IMR-90 (cell line): ENCODE measurements around the gene CLDN22. TPM values are rescaled to one million over a fixed set of nuclear protein-coding genes. Genes with fewer than 3 reads are reported as not detected.

ENCODE experiments used
- ATAC-seq: fragments of 200-7000 bp; cut with Tn5 transposase; 2 replicates; pipeline ENCODE4 v1.9.1; 2020; ENCODE audit warnings: low read depth, mild to moderate bottlenecking, moderate library complexity
- BruUV-seq: library from RNA; stranded (reverse); fragments of 400-500 nt; replicated peaks from 2 replicates; lab custom pipeline; 2021; lab: Mats Ljungman, UMichigan
- CTCF ChIA-PET: fragments of 300-600 bp; formaldehyde crosslinking; extraction: SDS; loops from one replicate; lab custom pipeline; 2021; ENCODE audit warnings: antibody characterized with exemption; lab: Yijun Ruan, JAX
- POLR2A ChIA-PET: fragments of 300-600 bp; sonication (Branson Sonifier 250); formaldehyde crosslinking; loops from one replicate; lab custom pipeline; 2022; ENCODE audit warnings: antibody characterized with exemption; ENCODE audit not compliant: unreplicated experiment; lab: Charles Lee
- DNase-seq: peaks from one replicate; pipeline ENCODE4 v3.0.0; 2013
- H2AFZ ChIP-seq: replicated peaks from 2 replicates; pipeline ENCODE3; 2013; ENCODE audit warnings: low read length, mild to moderate bottlenecking; ENCODE audit not compliant: poor library complexity
- H2AK5ac ChIP-seq: 2 replicates; pipeline ENCODE4 v1.6.1; 2013; ENCODE audit warnings: low read depth, low read length, inconsistent platforms
- H2AK9ac ChIP-seq: replicated peaks from 2 replicates; pipeline ENCODE3; 2013; ENCODE audit warnings: mild to moderate bottlenecking, low read depth, low read length, moderate library complexity; ENCODE audit not compliant: poor library complexity
- H2BK120ac ChIP-seq: 2 replicates; pipeline ENCODE4 v1.6.1; 2013; ENCODE audit warnings: low read depth, low read length, inconsistent platforms
- H2BK15ac ChIP-seq: 3 replicates; pipeline ENCODE4 v1.6.1; 2013; ENCODE audit warnings: low read depth, low read length, inconsistent platforms
- H2BK20ac ChIP-seq: 2 replicates; pipeline ENCODE4 v1.6.1; 2013; ENCODE audit warnings: low read depth, mild to moderate bottlenecking, inconsistent platforms, low read length, moderate library complexity
- H2BK5ac ChIP-seq: 2 replicates; pipeline ENCODE4 v1.6.1; 2013; ENCODE audit warnings: mild to moderate bottlenecking, low read depth, low read length, inconsistent platforms; ENCODE audit not compliant: poor library complexity, severe bottlenecking
- H3K14ac ChIP-seq: replicated peaks from 2 replicates; pipeline ENCODE4 v1.6.1; 2013; ENCODE audit warnings: low read depth, low read length, inconsistent platforms
- H3K18ac ChIP-seq: 2 replicates; pipeline ENCODE4 v1.6.1; 2013; ENCODE audit warnings: low read depth, low read length, control low read depth
- H3K23ac ChIP-seq: 2 replicates; pipeline ENCODE4 v1.6.1; 2013; ENCODE audit warnings: low read depth, low read length, inconsistent platforms
- H3K27ac ChIP-seq: 2 replicates; pipeline ENCODE4 v1.5.1; 2013; ENCODE audit warnings: mild to moderate bottlenecking, control low read depth, low read length; ENCODE audit not compliant: insufficient read depth
- H3K27me3 ChIP-seq: 2 replicates; pipeline ENCODE4 v1.6.1; 2013; ENCODE audit warnings: low read length; ENCODE audit not compliant: control insufficient read depth, insufficient read depth
- H3K36me3 ChIP-seq: 2 replicates; pipeline ENCODE4 v1.6.1; 2013; ENCODE audit warnings: low read length, mixed read lengths; ENCODE audit not compliant: control insufficient read depth, insufficient read depth
- H3K4ac ChIP-seq: 2 replicates; pipeline ENCODE4 v1.6.1; 2013; ENCODE audit warnings: low read depth, low read length, inconsistent platforms
- H3K4me1 ChIP-seq: 2 replicates; pipeline ENCODE4 v1.6.1; 2013; ENCODE audit warnings: low read length, mixed read lengths; ENCODE audit not compliant: control insufficient read depth, insufficient read depth
- H3K4me2 ChIP-seq: 2 replicates; pipeline ENCODE4 v1.6.1; 2013; ENCODE audit warnings: low read depth, mild to moderate bottlenecking, control low read depth, low read length, moderate library complexity
- H3K4me3 ChIP-seq: 2 replicates; pipeline ENCODE4 v1.5.1; 2013; ENCODE audit warnings: low read depth, mild to moderate bottlenecking, control low read depth, low read length, moderate library complexity; ENCODE audit not compliant: insufficient read depth
- H3K56ac ChIP-seq: 2 replicates; pipeline ENCODE4 v1.6.1; 2013; ENCODE audit warnings: low read length, inconsistent platforms; ENCODE audit not compliant: insufficient read depth; ENCODE audit errors: extremely low read depth
- H3K79me1 ChIP-seq, 2 experiments: 2 replicates each; pipeline ENCODE4 v1.6.1; 2013; ENCODE audit warnings: low read length in 2 of 2, inconsistent platforms in 1 of 2, low read depth in 1 of 2
- H3K9ac ChIP-seq: 2 replicates; pipeline ENCODE4 v1.6.1; 2013; ENCODE audit warnings: low read depth, low read length, control low read depth
- H3K9me1 ChIP-seq: 2 replicates; pipeline ENCODE4 v1.6.1; 2013; ENCODE audit warnings: low read length, inconsistent platforms; ENCODE audit not compliant: insufficient read depth
- H3K9me3 ChIP-seq: 2 replicates; pipeline ENCODE4 v1.6.1; 2013; ENCODE audit warnings: low read length; ENCODE audit not compliant: control insufficient read depth, insufficient read depth
- H4K20me1 ChIP-seq: 2 replicates; pipeline ENCODE4 v1.6.1; 2013; ENCODE audit warnings: low read length, inconsistent platforms; ENCODE audit not compliant: insufficient read depth
- H4K5ac ChIP-seq: 2 replicates; pipeline ENCODE4 v1.6.1; 2013; ENCODE audit warnings: mild to moderate bottlenecking, low read depth, low read length, control low read depth
- H4K8ac ChIP-seq, 2 experiments: 2 replicates each; pipeline ENCODE4 v1.6.1; 2013; ENCODE audit warnings: low read depth in 2 of 2, low read length in 2 of 2, control low read depth in 1 of 2, inconsistent platforms in 1 of 2
- H4K91ac ChIP-seq: 2 replicates; pipeline ENCODE4 v1.6.1; 2013; ENCODE audit warnings: low read depth, low read length, inconsistent platforms; ENCODE audit not compliant: insufficient read depth
- CEBPB ChIP-seq: IDR thresholded peaks from 2 replicates; pipeline ENCODE4 v1.6.1; 2012; ENCODE audit warnings: low read depth, low read length, improper control_type of control experiment
- CHD1 ChIP-seq: IDR thresholded peaks from 2 replicates; pipeline ENCODE4 v1.6.1; 2012; ENCODE audit warnings: low read depth, low read length, improper control_type of control experiment
- FOS ChIP-seq: fragments of 150-350 bp; IDR thresholded peaks from 2 replicates; pipeline ENCODE4 v1.6.1; 2016; ENCODE audit warnings: low read depth, low read length
- MAZ ChIP-seq: IDR thresholded peaks from 2 replicates; pipeline ENCODE4 v1.6.1; 2012; ENCODE audit warnings: low read depth, mild to moderate bottlenecking, low read length, improper control_type of control experiment, moderate library complexity, borderline replicate concordance
- MXI1 ChIP-seq: IDR thresholded peaks from 2 replicates; pipeline ENCODE4 v1.6.1; 2012; ENCODE audit warnings: low read depth, mild to moderate bottlenecking, low read length, moderate library complexity, borderline replicate concordance
- NFE2L2 ChIP-seq: fragments of 150-350 bp; IDR thresholded peaks from 2 replicates; pipeline ENCODE4 v1.6.1; 2016; ENCODE audit warnings: low read depth, mild to moderate bottlenecking, low read length
- POLR2A ChIP-seq: IDR thresholded peaks from 2 replicates; pipeline ENCODE4 v1.6.1; 2012; ENCODE audit warnings: mild to moderate bottlenecking, low read depth, low read length
- SMC3 ChIP-seq: fragments of 150-350 bp; IDR thresholded peaks from 2 replicates; pipeline ENCODE4 v1.6.1; 2016; ENCODE audit warnings: low read depth, mild to moderate bottlenecking, antibody characterized with exemption, low read length, moderate library complexity
- WGBS, 2 experiments: methylation state at CpG; one replicate each; pipeline versions ENCODE4 v1.1.5 to v1.1.7; 2013; ENCODE audit warnings: missing lambda C conversion rate in 2 of 2; ENCODE audit not compliant: insufficient read length in 1 of 2; ENCODE audit errors: extremely low coverage in 2 of 2; 5-methylcytosine and 5-hydroxymethylcytosine counted together
- dilution Hi-C: fragments of 300-500 bp; cut with HindIII; formaldehyde crosslinking; loops from one replicate; pipeline ENCODE4 v1.14.3; 2018; ENCODE audit warnings: low sequenced_read_pairs; ENCODE audit not compliant: unreplicated experiment
- in situ Hi-C: fragments of 300-500 bp; cut with MboI; formaldehyde crosslinking; loops from 3 replicates; pipeline ENCODE4 v1.14.3; 2019; ENCODE audit warnings: low sequenced_read_pairs, inconsistent platforms, mixed read lengths
- intact Hi-C: fragments of 100-400 bp; cut with micrococcal nuclease; formaldehyde crosslinking; loops from 2 replicates; pipeline ENCODE4 v1.10.0; 2022
- polyA plus RNA-seq, 3 experiments: library from polyadenylated mRNA; depleted of rRNA; stranded (reverse); fragments of >200 nt; gene quantifications; 2 replicates each; pipeline ENCODE4 v1.2.3, GENCODE V29; 2012; ENCODE audit warnings: low replicate concordance in 1 of 3
- total RNA-seq: library from RNA; depleted of rRNA; stranded (reverse); fragments of >200 nt; gene quantifications from 2 replicates; pipeline ENCODE4 v1.2.3, GENCODE V29; 2012
- TF ChIP-seq, protein P1 (sequence below): fragments of 150-350 bp; IDR thresholded peaks from 2 replicates; pipeline ENCODE4 v1.6.1; 2017; ENCODE audit warnings: mild to moderate bottlenecking, antibody characterized with exemption, low read length, low read depth
- TF ChIP-seq, protein P2 (sequence below): conservative IDR thresholded peaks from 2 replicates; pipeline ENCODE4 v1.5.1; 2012; ENCODE audit warnings: mild to moderate bottlenecking, low read depth, low read length, improper control_type of control experiment
- TF ChIP-seq, protein P3 (sequence below): fragments of 150-350 bp; IDR thresholded peaks from 2 replicates; pipeline ENCODE4 v1.6.1; 2016; ENCODE audit warnings: low read depth, mild to moderate bottlenecking, low read length, moderate library complexity, borderline replicate concordance

CLDN22 gene
- total and polyA plus RNA-seq, 2 of the 4 experiments (the other 2 are of a cell fraction): not detected

DNA sequence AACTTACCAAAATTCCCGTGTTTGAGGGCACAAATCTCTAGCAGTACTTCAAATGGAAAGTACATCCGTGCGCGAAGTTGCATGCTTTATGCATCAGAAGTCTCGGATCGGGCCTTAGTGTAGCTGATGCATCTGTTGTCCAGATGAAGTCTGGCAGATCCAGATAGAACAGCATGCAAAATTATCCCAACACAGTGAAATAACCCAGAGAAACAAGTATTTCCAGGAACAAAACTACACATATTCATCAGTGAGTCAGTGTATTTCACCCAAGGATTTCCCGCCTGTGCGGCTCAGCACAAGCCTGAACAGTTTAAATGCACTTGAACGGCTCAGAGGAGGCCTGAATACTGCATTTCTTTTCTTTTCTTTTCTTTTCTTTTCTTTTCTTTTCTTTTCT, 29.6 kb upstream of the CLDN22 start:
- H3K9me3 ChIP-seq: no peaks in the 10 kb centered on the region
- peak overlapping the region; percentile 79 for H2BK20ac ChIP-seq
- H2AFZ ChIP-seq: no peak overlapping the region
- H4K20me1 ChIP-seq: no peaks in the 10 kb centered on the region
- H2AK9ac ChIP-seq: no peak overlapping the region
- H2BK5ac ChIP-seq: no peak overlapping the region
- no TSS peak for BruUV-seq
- ATAC-seq (no peak), DNase-seq (peak; percentile 61)
- peak overlapping the region; percentile 71; the same call in 1 of the 2 replicates for H3K4ac ChIP-seq
- in situ Hi-C loops (no loop called here), dilution Hi-C loops (no loop called here), intact Hi-C loops (no loop called here)
- H3K27me3 ChIP-seq: no peaks in the 10 kb centered on the region
- no peak overlapping the region; the same call in 1 of the 2 replicates for H2AK5ac ChIP-seq
- no peak overlapping the region; the same call in 1 of the 2 replicates for H3K14ac ChIP-seq
- H3K4me3 ChIP-seq: no peak overlapping the region
- peak overlapping the region in 1 of 2 experiments; percentile 67; a peak in 2 of 4 replicates for H4K8ac ChIP-seq
- no peak overlapping the region for H3K27ac ChIP-seq
- peaks cover 10% of the 10 kb centered on the region; the same call in 1 of the 2 replicates for H3K4me1 ChIP-seq
- no peak overlapping the region for H3K9ac ChIP-seq
- H2BK120ac ChIP-seq: peak overlapping the region; percentile 82
- H3K4me2 ChIP-seq: no peak overlapping the region; the same call in 1 of the 2 replicates
- no peak overlapping the region for H4K91ac ChIP-seq
- H3K9me1 ChIP-seq: 0 out of 2 replicates have a peak, but pooled peaks cover 5% of the 10 kb centered on the region
- no peak overlapping the region for H3K23ac ChIP-seq
- no peak overlapping the region; the same call in 1 of the 2 replicates for H3K18ac ChIP-seq
- POLR2A ChIA-PET: no interaction called here
- no peaks in the 10 kb centered on the region for H3K79me1 ChIP-seq
- TF ChIP-seq MXI1: no peak
- TF ChIP-seq, protein P1, sequence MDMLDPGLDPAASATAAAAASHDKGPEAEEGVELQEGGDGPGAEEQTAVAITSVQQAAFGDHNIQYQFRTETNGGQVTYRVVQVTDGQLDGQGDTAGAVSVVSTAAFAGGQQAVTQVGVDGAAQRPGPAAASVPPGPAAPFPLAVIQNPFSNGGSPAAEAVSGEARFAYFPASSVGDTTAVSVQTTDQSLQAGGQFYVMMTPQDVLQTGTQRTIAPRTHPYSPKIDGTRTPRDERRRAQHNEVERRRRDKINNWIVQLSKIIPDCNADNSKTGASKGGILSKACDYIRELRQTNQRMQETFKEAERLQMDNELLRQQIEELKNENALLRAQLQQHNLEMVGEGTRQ: no peak
- TF ChIP-seq, protein P2, sequence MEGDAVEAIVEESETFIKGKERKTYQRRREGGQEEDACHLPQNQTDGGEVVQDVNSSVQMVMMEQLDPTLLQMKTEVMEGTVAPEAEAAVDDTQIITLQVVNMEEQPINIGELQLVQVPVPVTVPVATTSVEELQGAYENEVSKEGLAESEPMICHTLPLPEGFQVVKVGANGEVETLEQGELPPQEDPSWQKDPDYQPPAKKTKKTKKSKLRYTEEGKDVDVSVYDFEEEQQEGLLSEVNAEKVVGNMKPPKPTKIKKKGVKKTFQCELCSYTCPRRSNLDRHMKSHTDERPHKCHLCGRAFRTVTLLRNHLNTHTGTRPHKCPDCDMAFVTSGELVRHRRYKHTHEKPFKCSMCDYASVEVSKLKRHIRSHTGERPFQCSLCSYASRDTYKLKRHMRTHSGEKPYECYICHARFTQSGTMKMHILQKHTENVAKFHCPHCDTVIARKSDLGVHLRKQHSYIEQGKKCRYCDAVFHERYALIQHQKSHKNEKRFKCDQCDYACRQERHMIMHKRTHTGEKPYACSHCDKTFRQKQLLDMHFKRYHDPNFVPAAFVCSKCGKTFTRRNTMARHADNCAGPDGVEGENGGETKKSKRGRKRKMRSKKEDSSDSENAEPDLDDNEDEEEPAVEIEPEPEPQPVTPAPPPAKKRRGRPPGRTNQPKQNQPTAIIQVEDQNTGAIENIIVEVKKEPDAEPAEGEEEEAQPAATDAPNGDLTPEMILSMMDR: no peak
- no peak for TF ChIP-seq MAZ
- TF ChIP-seq NFE2L2: no peak
- no peak for TF ChIP-seq SMC3
- no peak for TF ChIP-seq CEBPB
- TF ChIP-seq FOS: no peak
- TF ChIP-seq CHD1: no peak
- TF ChIP-seq, protein P3, sequence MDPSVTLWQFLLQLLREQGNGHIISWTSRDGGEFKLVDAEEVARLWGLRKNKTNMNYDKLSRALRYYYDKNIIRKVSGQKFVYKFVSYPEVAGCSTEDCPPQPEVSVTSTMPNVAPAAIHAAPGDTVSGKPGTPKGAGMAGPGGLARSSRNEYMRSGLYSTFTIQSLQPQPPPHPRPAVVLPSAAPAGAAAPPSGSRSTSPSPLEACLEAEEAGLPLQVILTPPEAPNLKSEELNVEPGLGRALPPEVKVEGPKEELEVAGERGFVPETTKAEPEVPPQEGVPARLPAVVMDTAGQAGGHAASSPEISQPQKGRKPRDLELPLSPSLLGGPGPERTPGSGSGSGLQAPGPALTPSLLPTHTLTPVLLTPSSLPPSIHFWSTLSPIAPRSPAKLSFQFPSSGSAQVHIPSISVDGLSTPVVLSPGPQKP: no peak
- TF ChIP-seq POLR2A: no peak
- no peak overlapping the region for H2BK15ac ChIP-seq
- no peak overlapping the region for H3K56ac ChIP-seq
- CTCF ChIA-PET: no interaction called here
- H3K36me3 ChIP-seq: no peaks in the 10 kb centered on the region
- 80% methylated on average over 1 of the region's 9 CpGs; no CpG with 5 or more reads in 1 of the 2 experiments for WGBS, 2 experiments
- peak overlapping the region; percentile 82; the same call in 1 of the 2 replicates for H4K5ac ChIP-seq
